Lower lobe of right lung (tissue), 2 donors: ENCODE data around the gene FAM174A. TPM values are rescaled to one million over a fixed set of nuclear protein-coding genes. Genes with fewer than 3 reads are reported as not detected.

Source experiments
- ATAC-seq, 2 donors: fragments of 200-7000 bp; cut with Tn5 transposase; one replicate each; pipeline ENCODE4 v1.9.1; 2020 to 2022; ENCODE audit warnings: mild to moderate bottlenecking in 2 of 2, moderate library complexity in 2 of 2
- DNase-seq: peaks from one replicate; pipeline ENCODE4 v3.0.0-alpha.2; 2020
- H3K27ac ChIP-seq: fragments of 200-600 bp; one replicate; pipeline ENCODE4 v1.8.0; 2022
- H3K27me3 ChIP-seq: fragments of 200-600 bp; one replicate; pipeline ENCODE4 v1.8.0; 2022; ENCODE audit warnings: low read depth
- H3K36me3 ChIP-seq: fragments of 200-600 bp; one replicate; pipeline ENCODE4 v1.8.0; 2022; ENCODE audit warnings: mild to moderate bottlenecking
- H3K4me1 ChIP-seq: fragments of 200-600 bp; one replicate; pipeline ENCODE4 v1.8.0; 2022
- H3K4me3 ChIP-seq: fragments of 200-600 bp; one replicate; pipeline ENCODE4 v1.8.0; 2022; ENCODE audit warnings: mild to moderate bottlenecking
- H3K9me3 ChIP-seq: fragments of 200-600 bp; one replicate; pipeline ENCODE4 v1.8.0; 2022
- CTCF ChIP-seq: fragments of 200-600 bp; IDR thresholded peaks from one replicate; pipeline ENCODE4 v1.8.0; 2022; ENCODE audit warnings: antibody characterized with exemption, mild to moderate bottlenecking
- intact Hi-C: fragments of 100-400 bp; cut with DNase I; formaldehyde crosslinking; loops from one replicate; pipeline ENCODE4 v1.11.0; 2022
- total RNA-seq: library from RNA; stranded (reverse); fragmentation: NEBNext Ultra II Directional; extraction: Animal tissue kit (Norgen Biotek cat#: 25700); gene quantifications from one replicate; pipeline ENCODE4 v1.2.1, GENCODE V29; 2021
- donor health status: DM: no; HTN: yes; CAD: no; lungs with severe emphysema.

FAM174A gene
- total RNA-seq, 1 donor from 2014 or later: 20.5 TPM

- no peaks in the 10 kb centered on the region for H3K36me3 ChIP-seq
- no peak overlapping the region for H3K4me3 ChIP-seq
- intact Hi-C loops: no loop called here
- TF ChIP-seq CTCF: no peak
- no peak overlapping the region for H3K27ac ChIP-seq
- no peaks in the 10 kb centered on the region for H3K9me3 ChIP-seq
- ATAC-seq: no peak
- no peaks in the 10 kb centered on the region for H3K4me1 ChIP-seq
- no peak for DNase-seq
- no peaks in the 10 kb centered on the region for H3K27me3 ChIP-seq
Measured at GRCh38 chr5:100553209-100553608, 18.0 kb downstream of the FAM174A start.

- H3K9me3 ChIP-seq: no peaks in the 10 kb centered on the region
- no peaks in the 10 kb centered on the region for H3K27me3 ChIP-seq
- H3K4me1 ChIP-seq: no peaks in the 10 kb centered on the region
- no peak overlapping the region for H3K4me3 ChIP-seq
- peaks cover 19% of the 10 kb centered on the region for H3K36me3 ChIP-seq
- no peak for DNase-seq
- no peak overlapping the region for H3K27ac ChIP-seq
- no peak for ATAC-seq
- no peak for TF ChIP-seq CTCF
- intact Hi-C loops: no loop called here
Measured at GRCh38 chr5:100560860-100561259, 25.7 kb downstream of the FAM174A start.

GRCh38 chr5:100562821-100563220 is 27.6 kb downstream of the FAM174A start:
- intact Hi-C loops: no loop called here
- no peak for ATAC-seq
- no peak for TF ChIP-seq CTCF
- Histone ChIP-seq H3K27me3 (no peaks in the 10 kb centered on the region), H3K27ac (no peak overlapping the region), H3K4me3 (no peak overlapping the region), H3K9me3 (no peaks in the 10 kb centered on the region), H3K36me3 (peaks cover 19% of the 10 kb centered on the region), H3K4me1 (no peaks in the 10 kb centered on the region)
- no peak for DNase-seq

GRCh38 chr5:100566382-100567141 is 31.4 kb downstream of the FAM174A start:
- no peak for TF ChIP-seq CTCF
- no peaks in the 10 kb centered on the region for H3K27me3 ChIP-seq
- H3K9me3 ChIP-seq: no peaks in the 10 kb centered on the region
- H3K4me1 ChIP-seq: no peaks in the 10 kb centered on the region
- DNase-seq (no peak), ATAC-seq (no peak)
- peaks cover 19% of the 10 kb centered on the region for H3K36me3 ChIP-seq
- no peak overlapping the region for H3K27ac ChIP-seq
- no peak overlapping the region for H3K4me3 ChIP-seq
- intact Hi-C loops: no loop called here

GRCh38 chr5:100574716-100575115 is 39.5 kb downstream of the FAM174A start:
- H3K27ac ChIP-seq: no peak overlapping the region
- no peaks in the 10 kb centered on the region for H3K9me3 ChIP-seq
- no peaks in the 10 kb centered on the region for H3K4me1 ChIP-seq
- no peaks in the 10 kb centered on the region for H3K36me3 ChIP-seq
- no peak for ATAC-seq
- TF ChIP-seq CTCF: no peak
- no peak for DNase-seq
- no peak overlapping the region for H3K4me3 ChIP-seq
- no peaks in the 10 kb centered on the region for H3K27me3 ChIP-seq
- intact Hi-C loops: no loop called here
